ENCODE data around the gene ZNF235.
"Not testable (repeated sequence)": the region's sequence is repeated elsewhere in the genome, so short reads cannot be mapped to it uniquely, and the experiment has no call there.

The ZNF235 gene

GRCh38 chr19:44304659-44305193 is at the start of gene ZNF235:
ZNF235 (minus strand) TSS chr19:44305025; CDS start chr19:44303404, 1,621 bp downstream.
- peak; percentile 94 for DNase-seq (ENCODE audit: low spot score)

GRCh38 chr19:44346556-44346955 is 41.7 kb upstream of the ZNF235 start:
- no peak for DNase-seq (ENCODE audit: low spot score)

DNA sequence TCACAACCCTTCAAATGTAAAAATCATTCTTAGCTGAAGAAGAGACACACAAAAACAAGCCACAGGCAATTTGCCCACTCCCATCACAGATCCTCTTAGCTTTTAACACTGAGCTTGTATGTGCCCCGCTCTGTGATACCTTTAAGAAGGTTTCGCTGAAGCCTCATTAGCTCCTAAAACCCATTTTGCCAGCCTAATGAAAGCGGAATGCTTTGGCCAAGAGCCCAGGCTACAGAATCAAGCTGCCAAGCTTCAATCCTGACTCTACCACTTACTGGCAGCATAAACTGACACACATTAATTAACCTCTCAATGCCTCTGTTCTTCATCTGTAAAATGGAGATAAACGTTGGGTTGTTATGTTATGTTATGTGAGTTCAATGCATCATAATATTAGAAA is 41.1 kb upstream of the ZNF235 start:
- DNase-seq (ENCODE audit: low spot score): no peak

- DNase-seq (ENCODE audit: low spot score): no peak
Measured at GRCh38 chr19:44344255-44344654, 39.4 kb upstream of the ZNF235 start.

- no peak for DNase-seq (ENCODE audit: low spot score)
Measured at GRCh38 chr19:44341794-44342193, 37.0 kb upstream of the ZNF235 start.

- DNase-seq (ENCODE audit: low spot score): not testable (repeated sequence)
Measured at GRCh38 chr19:44334639-44335038, 29.8 kb upstream of the ZNF235 start.

DNA sequence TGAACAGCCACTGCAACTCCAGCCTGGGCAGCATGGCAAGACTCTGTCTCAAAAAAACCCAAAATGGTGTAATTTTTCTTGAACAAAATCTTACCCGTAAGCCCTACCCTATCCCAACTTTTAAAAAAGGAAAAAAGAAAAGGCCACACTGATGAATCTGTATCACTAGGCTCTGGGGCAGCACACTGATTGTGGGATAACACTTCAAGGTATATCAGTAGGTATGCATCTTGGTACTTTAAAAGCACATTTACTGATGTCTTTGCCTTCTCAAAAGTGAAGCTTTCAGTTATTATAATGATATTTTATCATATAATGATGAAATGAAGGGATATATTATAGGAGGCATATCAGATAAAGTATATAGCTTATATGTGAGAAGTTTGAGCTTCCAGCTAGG is 27.3 kb upstream of the ZNF235 start:
- no peak for DNase-seq (ENCODE audit: low spot score)

GRCh38 chr19:44315883-44316282 is 11.1 kb upstream of the ZNF235 start:
- DNase-seq (ENCODE audit: low spot score): no peak

GRCh38 chr19:44313231-44313630 is 8.4 kb upstream of the ZNF235 start:
- DNase-seq (ENCODE audit: low spot score): no peak

DNA sequence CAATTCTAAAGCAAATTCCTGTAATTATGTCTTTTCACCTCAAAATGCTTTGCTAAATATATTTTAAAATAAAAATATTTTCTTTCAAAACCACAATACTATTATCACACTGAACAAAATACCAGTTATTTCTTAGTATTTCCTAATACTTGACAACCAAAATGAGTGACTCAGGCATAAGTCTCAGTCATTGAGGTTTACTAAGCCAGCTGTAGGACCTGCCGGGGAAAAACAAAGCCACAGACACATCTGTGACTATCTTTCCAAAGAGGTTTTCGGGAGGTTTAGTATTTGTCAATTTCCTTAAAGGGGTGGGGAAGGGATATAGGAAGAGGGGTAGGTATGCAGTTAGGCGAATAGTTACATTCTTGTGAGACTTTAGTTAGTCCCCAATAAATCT is 3.2 kb upstream of the ZNF235 start:
- DNase-seq (ENCODE audit: low spot score): no peak

GRCh38 chr19:44306283-44306682 is 1.5 kb upstream of the ZNF235 start:
- no peak for DNase-seq (ENCODE audit: low spot score)

DNA sequence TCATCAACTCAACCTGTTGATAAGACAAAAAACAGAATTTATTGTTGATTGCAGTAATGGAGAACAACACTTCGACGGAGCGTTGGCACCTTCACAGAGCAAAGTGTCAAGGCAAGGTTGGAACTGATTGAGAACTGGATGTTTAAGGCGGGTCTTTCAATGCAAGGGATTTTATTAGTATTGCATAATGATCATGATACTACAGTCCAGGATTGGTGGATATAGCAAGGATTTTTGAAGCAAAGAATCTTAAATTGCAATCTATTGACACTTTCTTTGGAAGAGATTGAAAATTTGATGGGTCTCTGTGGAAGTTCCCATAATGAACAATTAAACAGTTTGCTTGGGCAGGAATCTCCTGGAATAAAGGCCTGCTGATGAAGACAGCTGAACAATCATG is 632 bp upstream of the ZNF235 start:
- no peak for DNase-seq (ENCODE audit: low spot score)

- DNase-seq (ENCODE audit: low spot score): peak; percentile 22
Measured at GRCh38 chr19:44303976-44304568, 753 bp downstream of the ZNF235 start.

GRCh38 chr19:44303320-44303719 is 1.5 kb downstream of the ZNF235 start:
- no peak for DNase-seq (ENCODE audit: low spot score)

DNA sequence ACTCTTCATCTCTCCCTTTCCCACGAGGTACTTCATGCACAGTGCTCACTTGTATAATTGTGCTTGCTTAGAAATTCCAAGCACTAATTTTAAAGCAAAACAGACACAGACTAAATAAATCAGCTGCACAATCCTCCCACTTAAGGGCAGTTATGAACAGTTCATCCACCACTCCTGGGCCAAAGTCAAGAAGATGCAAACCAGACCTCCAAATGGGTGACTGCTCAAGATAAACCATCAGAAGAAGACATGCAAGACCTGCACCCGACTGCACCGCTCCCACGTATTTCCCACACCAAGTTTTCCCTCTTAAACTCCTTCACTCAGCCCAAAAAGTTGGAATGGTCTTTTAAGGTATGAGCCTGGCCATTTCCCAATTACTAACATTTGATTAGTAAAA is 19.9 kb downstream of the ZNF235 start:
- DNase-seq (ENCODE audit: low spot score): no peak

DNA sequence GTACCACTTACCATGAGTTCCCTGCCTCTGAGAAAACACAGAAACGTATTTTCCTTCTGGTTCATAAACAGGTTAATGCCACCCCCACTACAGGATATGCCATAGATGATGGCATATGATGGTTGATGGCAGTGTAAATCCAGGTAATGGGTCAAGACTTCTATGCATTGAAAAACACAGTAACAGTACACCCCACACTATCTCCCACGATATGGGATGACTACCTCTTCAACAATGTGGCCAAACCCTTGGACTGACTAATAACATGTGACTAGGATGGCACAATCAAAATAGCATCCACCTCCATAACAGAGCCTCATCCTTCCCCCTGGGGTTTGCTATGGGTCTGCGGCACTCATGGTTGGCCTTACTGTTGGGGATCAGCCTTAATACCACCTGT is 22.0 kb downstream of the ZNF235 start:
- DNase-seq (ENCODE audit: low spot score): no peak

GRCh38 chr19:44280916-44281315 is 23.9 kb downstream of the ZNF235 start:
- no peak for DNase-seq (ENCODE audit: low spot score)

DNA sequence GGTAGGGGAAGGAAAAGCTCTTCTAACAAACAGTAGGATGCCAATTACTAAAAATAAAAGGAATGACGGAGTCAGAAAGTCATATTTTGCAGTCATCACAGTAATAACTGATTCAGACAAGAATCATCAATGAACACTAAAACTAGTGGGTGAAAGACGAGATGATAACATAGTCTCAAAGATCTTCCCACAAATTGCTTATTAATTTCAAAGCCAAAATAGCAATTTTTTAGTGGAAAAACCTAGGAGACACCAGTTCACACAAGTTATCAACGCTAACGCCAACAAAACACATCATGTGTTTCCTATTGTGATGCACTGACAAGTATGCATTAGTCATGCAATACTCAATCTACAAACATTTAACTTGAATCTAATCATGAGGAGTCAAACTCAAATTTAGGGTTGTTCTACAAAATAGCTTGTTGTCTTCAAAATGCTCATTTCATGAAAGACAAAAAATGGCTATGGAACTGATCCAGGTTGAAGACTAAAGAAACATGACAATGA is 26.6 kb downstream of the ZNF235 start:
- DNase-seq (ENCODE audit: low spot score): no peak

GRCh38 chr19:44277331-44277730 is 27.5 kb downstream of the ZNF235 start:
- no peak for DNase-seq (ENCODE audit: low spot score)

DNA sequence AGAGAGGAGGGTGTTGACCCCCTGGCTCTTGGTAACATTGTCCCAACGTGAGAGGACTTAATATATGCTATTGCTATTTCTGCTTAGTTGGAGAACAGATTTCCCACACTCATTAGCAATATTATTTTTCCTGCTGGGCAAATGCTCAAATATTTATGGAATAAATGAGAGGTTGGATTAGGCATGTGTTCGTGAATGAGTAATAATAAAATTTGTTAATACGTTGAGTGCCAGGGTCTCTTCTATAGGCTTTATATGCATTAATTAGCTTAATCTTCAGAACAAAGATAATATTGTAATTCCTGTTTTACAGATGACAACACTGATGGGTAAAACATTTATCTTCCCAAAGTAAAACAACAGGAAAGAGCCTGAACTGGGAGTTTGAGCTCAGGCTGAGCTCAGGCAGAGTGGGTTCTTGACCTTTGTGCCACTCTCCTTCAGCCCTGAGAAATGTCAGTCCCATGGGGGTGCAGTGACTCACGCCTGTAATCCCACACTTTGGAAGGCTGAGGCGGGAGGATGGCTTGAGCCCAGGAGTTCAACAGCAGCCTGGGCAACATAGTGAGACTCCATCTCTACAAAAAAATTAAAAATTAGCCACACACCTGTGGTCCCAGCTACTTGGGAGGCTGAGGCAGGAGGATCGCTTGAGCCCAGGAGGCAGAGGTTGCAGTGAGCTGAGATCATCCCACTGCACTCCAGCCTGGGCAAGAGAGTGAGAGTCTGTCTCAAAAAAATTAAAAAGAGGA is 44.0 kb downstream of the ZNF235 start:
- DNase-seq (ENCODE audit: low spot score): no peak

DNA sequence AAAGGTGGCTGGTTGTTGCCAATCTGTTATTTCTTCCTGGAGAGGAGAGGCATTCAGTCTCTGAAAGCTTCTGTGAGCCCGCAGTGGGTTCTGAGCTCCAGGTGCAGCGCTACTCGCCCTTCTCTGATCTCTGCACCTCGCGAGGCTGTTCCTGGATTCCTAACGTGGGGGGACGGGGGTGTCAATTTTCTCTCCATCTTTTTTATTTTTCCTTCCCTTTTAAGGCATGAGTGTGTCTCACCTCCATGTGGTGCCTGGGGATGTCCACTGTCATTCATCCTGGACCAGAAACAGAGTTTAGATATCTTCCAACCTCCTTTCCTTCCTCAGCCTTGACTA is 44.5 kb downstream of the ZNF235 start:
- DNase-seq (ENCODE audit: low spot score): no peak

GRCh38 chr19:44258835-44259413 is 45.9 kb downstream of the ZNF235 start:
- DNase-seq (ENCODE audit: low spot score): no peak

DNA sequence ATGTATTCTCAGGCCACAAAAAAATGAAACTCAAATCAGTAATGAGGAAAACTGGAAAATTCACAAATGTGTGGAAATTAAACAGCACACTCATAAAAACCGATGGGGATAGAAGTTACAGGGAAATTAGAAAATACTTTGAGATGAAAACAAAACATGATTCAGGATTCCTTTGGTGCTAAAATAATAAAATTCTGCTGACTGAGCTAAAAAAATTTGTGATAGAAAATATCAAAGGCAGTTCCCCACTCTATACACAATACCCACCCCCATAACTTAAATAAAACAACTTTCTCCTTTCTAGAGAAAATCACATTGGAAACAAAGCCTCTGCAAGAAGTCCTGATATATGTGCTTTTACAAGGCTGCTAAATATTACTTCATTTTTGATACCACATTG is 46.7 kb downstream of the ZNF235 start:
- no peak for DNase-seq (ENCODE audit: low spot score)
